Measurements from ENCODE around the gene XKR8. TPM values are rescaled to one million over a fixed set of nuclear protein-coding genes. Genes with fewer than 3 reads are reported as not detected.

XKR8 gene
- total and polyA plus RNA-seq, 12 donors = 2.6 to 10.7 (median 5.5) TPM

- intact Hi-C loops (cut with DNase I) = no loop called here
- 75 to 85% (median 79%) methylated on average over 3 of the region's 3 CpGs for WGBS, 4 donors
Observed at GRCh38 chr1:27922272-27922671, 37.5 kb upstream of the XKR8 start.

GRCh38 chr1:27928216-27928954, 31.4 kb upstream of the XKR8 start:
- no peaks in the 10 kb centered on the region for H3K36me3 ChIP-seq (replicated peaks in 1 of 2)
- intact Hi-C loops (cut with DNase I) = no loop called here
- no peaks in the 10 kb centered on the region for H3K4me1 ChIP-seq (replicated peaks in 1 of 2)
- 66 to 72% (median 69%) methylated on average over 5 of the region's 5 CpGs for WGBS, 4 donors
- no peaks in the 10 kb centered on the region for H3K9me3 ChIP-seq (replicated peaks in 1 of 3)
- no peak overlapping the region for H3K27ac ChIP-seq
- DNase-seq = no peak
- no peak for TF ChIP-seq POLR2A (IDR thresholded peaks at IDR 0.05)
- TF ChIP-seq CTCF (IDR thresholded peaks at IDR 0.05) = no peak
- no peaks in the 10 kb centered on the region for H3K27me3 ChIP-seq
- no peak overlapping the region for H3K4me3 ChIP-seq

More at GRCh38 chr1:27922272-27922671, 37.5 kb upstream of the XKR8 start:
- no peak for DNase-seq
- H3K4me3 ChIP-seq = no peak overlapping the region
- H3K36me3 ChIP-seq (replicated peaks in 1 of 2) = no peaks in the 10 kb centered on the region
- H3K4me1 ChIP-seq (replicated peaks in 1 of 2) = no peaks in the 10 kb centered on the region
- no peaks in the 10 kb centered on the region for H3K9me3 ChIP-seq (replicated peaks in 1 of 3)
- no peaks in the 10 kb centered on the region for H3K27me3 ChIP-seq
- no peak overlapping the region for H3K27ac ChIP-seq
- no peak for TF ChIP-seq POLR2A (IDR thresholded peaks at IDR 0.05)
- no peak for TF ChIP-seq CTCF (IDR thresholded peaks at IDR 0.05)

- WGBS, 4 donors = 72 to 80% (median 76%) methylated on average over 6 of the region's 6 CpGs
- TF ChIP-seq CTCF (IDR thresholded peaks at IDR 0.05) = no peak
- no peak for TF ChIP-seq POLR2A (IDR thresholded peaks at IDR 0.05)
Observed at GRCh38 chr1:27931184-27931583, 28.6 kb upstream of the XKR8 start.

GRCh38 chr1:27931759-27932158, 28.0 kb upstream of the XKR8 start:
- WGBS, 4 donors = 67 to 82% (median 76%) methylated on average over 4 of the region's 4 CpGs
- no peaks in the 10 kb centered on the region for H3K4me1 ChIP-seq (replicated peaks in 1 of 2)
- intact Hi-C loops (cut with DNase I) = no loop called here
- no peaks in the 10 kb centered on the region for H3K9me3 ChIP-seq (replicated peaks in 1 of 3)
- H3K27me3 ChIP-seq = peaks cover 4% of the 10 kb centered on the region
- DNase-seq = no peak
- no peak overlapping the region for H3K27ac ChIP-seq
- no peak overlapping the region for H3K4me3 ChIP-seq
- no peak for TF ChIP-seq CTCF (IDR thresholded peaks at IDR 0.05)
- no peaks in the 10 kb centered on the region for H3K36me3 ChIP-seq (replicated peaks in 1 of 2)

More at GRCh38 chr1:27931184-27931583, 28.6 kb upstream of the XKR8 start:
- Histone ChIP-seq H3K4me3 (no peak overlapping the region), H3K27ac (no peak overlapping the region), H3K4me1 (replicated peaks in 1 of 2) (no peaks in the 10 kb centered on the region), H3K27me3 (peaks cover 4% of the 10 kb centered on the region), H3K9me3 (replicated peaks in 1 of 3) (no peaks in the 10 kb centered on the region), H3K36me3 (replicated peaks in 1 of 2) (no peaks in the 10 kb centered on the region)
- intact Hi-C loops (cut with DNase I) = no loop called here
- no peak for DNase-seq

Data from adrenal gland (tissue), 12 donors.